Kidney (tissue), 14 donors: ENCODE data around the gene GALNT17. TPM values are rescaled to one million over a fixed set of nuclear protein-coding genes. Genes with fewer than 3 reads are reported as not detected.

Experiments used
- DNase-seq, 5 donors: peaks; one replicate each; pipeline ENCODE4 v3.0.0-alpha.2; 2013 to 2020
- FAIRE-seq: peaks from 2 replicates; lab custom pipeline; 2012; peaks lifted over from hg19 to GRCh38; lab: Jason Lieb, UNC
- H3K27ac ChIP-seq, 2 donors: one replicate each; pipeline ENCODE4 v1.7.0; 2013; ENCODE audit warnings: low read depth in 2 of 2, low read length in 2 of 2, inconsistent platforms in 1 of 2
- H3K27me3 ChIP-seq: one replicate; pipeline ENCODE4 v1.7.1; 2013; ENCODE audit warnings: low read length, inconsistent platforms; ENCODE audit not compliant: control insufficient read depth, insufficient read depth
- H3K36me3 ChIP-seq, 3 donors: one replicate each; pipeline versions ENCODE4 v1.7.0 to v1.7.1; 2013; ENCODE audit warnings: low read length in 3 of 3, control low read depth in 1 of 3, inconsistent platforms in 1 of 3; ENCODE audit not compliant: insufficient read depth in 3 of 3, control insufficient read depth in 2 of 3
- H3K4me1 ChIP-seq, 3 donors: one replicate each; pipeline versions ENCODE4 v1.7.0 to v1.7.1; 2013; ENCODE audit warnings: low read length in 3 of 3, inconsistent platforms in 1 of 3, low read depth in 1 of 3; ENCODE audit not compliant: control insufficient read depth in 2 of 3, insufficient read depth in 2 of 3
- H3K4me3 ChIP-seq, 3 donors: one replicate each; pipeline versions ENCODE4 v1.7.0 to v1.8.1; 2013; ENCODE audit warnings: low read length in 3 of 3, control low read depth in 1 of 3, inconsistent platforms in 1 of 3
- H3K9ac ChIP-seq, 3 donors: one replicate each; pipeline versions ENCODE4 v1.7.0 to v1.7.1; 2013; ENCODE audit warnings: low read length in 3 of 3, control low read depth in 1 of 3, inconsistent platforms in 1 of 3
- H3K9me3 ChIP-seq, 3 donors: one replicate each; pipeline versions ENCODE4 v1.7.0 to v1.7.1; 2013; ENCODE audit warnings: low read length in 3 of 3, control low read depth in 1 of 3, inconsistent platforms in 1 of 3; ENCODE audit not compliant: control insufficient read depth in 2 of 3, insufficient read depth in 1 of 3
- CTCF ChIP-seq: IDR thresholded peaks from 3 replicates; pipeline ENCODE4 v1.5.1; 2012; ENCODE audit warnings: mild to moderate bottlenecking, moderate library complexity, borderline replicate concordance; ENCODE audit not compliant: insufficient read depth; ENCODE audit errors: extremely low read depth
- intact Hi-C: fragments of 100-400 bp; cut with DNase I; formaldehyde crosslinking; loops from one replicate; pipeline ENCODE4 v1.11.1; 2022
- polyA plus RNA-seq: library from polyadenylated mRNA; stranded (reverse); fragments of 350-450 nt; fragmentation: Illumina TruSeq; extraction: RNeasy Lipid Tissue Mini Kit (QIAGEN cat#74804); gene quantifications from one replicate; pipeline ENCODE4 v1.2.3, GENCODE V29; 2014; ENCODE audit warnings: low read depth, low replicate concordance; ENCODE audit not compliant: insufficient read depth
- total RNA-seq: library from RNA; stranded (reverse); fragmentation: NEBNext Ultra II Directional; extraction: Animal tissue kit (Norgen Biotek cat#: 25700); gene quantifications from one replicate; pipeline ENCODE4 v1.2.1, GENCODE V29; 2021
- donor health status: control.
- donor health status: control.
- donor health status: control.
- donor health status: control.
- donor health status: control.
- donor health status: DM: yes; HTN: yes; CAD: no.
- donor health status: Normal renal cell carcinoma (clear cell type).

Gene GALNT17
- total and polyA plus RNA-seq, 2 donors from 2014 or later: 2.4 to 5.5 TPM

- FAIRE-seq: no peak
- Histone ChIP-seq H3K4me1 (no peaks in the 10 kb centered on the region), H3K9me3 (peaks cover 0 to 3% (median 0%) of the 10 kb centered on the region in 3 donors), H3K4me3 (no peak overlapping the region), H3K9ac (no peak overlapping the region), H3K36me3 (no peaks in the 10 kb centered on the region), H3K27ac (no peak overlapping the region), H3K27me3 (no peaks in the 10 kb centered on the region)
- TF ChIP-seq CTCF: no peak
- intact Hi-C loops: no loop called here
- DNase-seq: no peak
These were observed 25.8 kb downstream of the GALNT17 start for GRCh38 chr7:71157757-71158156.

GRCh38 chr7:71165708-71166107 lies 33.8 kb downstream of the GALNT17 start:
- intact Hi-C loops: no loop called here
- no peak for TF ChIP-seq CTCF
- DNase-seq (no peak), FAIRE-seq (no peak)
- Histone ChIP-seq H3K27me3 (no peaks in the 10 kb centered on the region), H3K36me3 (no peaks in the 10 kb centered on the region), H3K4me3 (no peak overlapping the region), H3K9me3 (no peaks in the 10 kb centered on the region), H3K9ac (no peak overlapping the region), H3K27ac (no peak overlapping the region), H3K4me1 (no peaks in the 10 kb centered on the region)

- FAIRE-seq (no peak), DNase-seq (peak in 1 of 5 donors; percentile 50)
- Histone ChIP-seq H3K9me3 (no peaks in the 10 kb centered on the region), H3K9ac (no peak overlapping the region), H3K4me1 (no peaks in the 10 kb centered on the region), H3K36me3 (no peaks in the 10 kb centered on the region), H3K4me3 (no peak overlapping the region), H3K27ac (no peak overlapping the region), H3K27me3 (peaks cover 2% of the 10 kb centered on the region)
- TF ChIP-seq CTCF: no peak
- intact Hi-C loops: no loop called here
These were observed 39.5 kb downstream of the GALNT17 start for GRCh38 chr7:71171476-71171875.

GRCh38 chr7:71173955-71174354 lies 42.0 kb downstream of the GALNT17 start:
- no peak overlapping the region for H3K27ac ChIP-seq
- no peak overlapping the region for H3K4me3 ChIP-seq
- no peaks in the 10 kb centered on the region for H3K36me3 ChIP-seq
- intact Hi-C loops: no loop called here
- H3K9me3 ChIP-seq: no peaks in the 10 kb centered on the region
- no peaks in the 10 kb centered on the region for H3K4me1 ChIP-seq
- no peak for TF ChIP-seq CTCF
- peak in 1 of 5 donors; percentile 18 for DNase-seq
- FAIRE-seq: no peak
- H3K9ac ChIP-seq: no peak overlapping the region
- H3K27me3 ChIP-seq: peaks cover 2% of the 10 kb centered on the region
